ENCODE measurements around the gene ZNF597. TPM values are rescaled to one million over a fixed set of nuclear protein-coding genes. Genes with fewer than 3 reads are reported as not detected.

Gene ZNF597
- total RNA-seq, 4 donors from 2014 or later: 1.3 to 5.2 (median 2.7) TPM

DNA sequence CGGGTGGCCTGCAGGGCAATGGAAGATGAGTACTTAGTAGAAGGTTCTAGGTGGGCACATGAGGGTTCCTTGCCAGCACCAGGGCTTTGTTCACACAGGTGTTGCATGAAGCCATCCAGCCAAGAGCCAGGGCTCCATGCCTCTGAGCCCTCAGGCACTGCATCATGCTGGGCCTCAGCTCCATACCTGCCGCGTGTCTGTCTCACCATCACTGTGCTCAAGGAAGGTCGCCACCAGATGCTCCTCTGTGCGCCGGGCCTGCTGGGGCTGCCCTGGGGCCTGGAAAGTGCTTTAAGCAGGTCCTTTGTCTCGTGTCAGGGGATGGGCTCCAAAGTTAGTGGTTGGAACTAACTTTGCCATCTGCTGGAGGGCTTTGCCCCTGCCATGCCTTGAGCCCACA lies 26.4 kb upstream of the ZNF597 start:
- Histone ChIP-seq H3K4me3 (no peak overlapping the region), H3K4me1 (no peaks in the 10 kb centered on the region), H3K27me3 (no peaks in the 10 kb centered on the region), H3K27ac (no peak overlapping the region), H3K36me3 (no peaks in the 10 kb centered on the region), H3K9me3 (no peaks in the 10 kb centered on the region)
- TF ChIP-seq CTCF (IDR thresholded peaks at IDR 0.05) (no peak), POLR2A (IDR thresholded peaks at IDR 0.05) (no peak)
- no peak for DNase-seq
- intact Hi-C loops (cut with DNase I; ENCODE audit: low total_unique reads): no loop called here

DNA sequence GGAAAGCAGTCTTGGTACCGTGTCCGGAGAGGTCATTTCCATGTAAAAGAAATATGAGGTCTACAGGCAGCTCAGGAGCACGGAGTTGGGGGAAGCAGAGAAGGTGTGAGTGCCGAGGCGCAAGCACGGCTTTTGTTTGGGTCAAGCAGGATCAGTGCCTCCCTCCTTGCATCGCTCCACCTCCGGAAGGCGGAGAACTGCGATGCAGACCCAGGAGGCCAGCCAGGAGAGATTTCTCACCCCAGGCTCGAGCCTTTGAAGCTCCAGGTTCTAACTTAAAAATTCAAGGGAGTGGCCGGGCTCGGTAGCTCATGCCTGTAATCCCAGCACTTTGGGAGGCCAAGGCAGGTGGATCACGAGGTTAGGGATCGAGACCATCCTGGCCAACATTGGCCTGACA lies 25.2 kb upstream of the ZNF597 start:
- Histone ChIP-seq H3K27me3 (no peaks in the 10 kb centered on the region), H3K4me1 (no peaks in the 10 kb centered on the region)
- TF ChIP-seq POLR2A (IDR thresholded peaks at IDR 0.05) (no peak), CTCF (IDR thresholded peaks at IDR 0.05) (no peak)

DNA sequence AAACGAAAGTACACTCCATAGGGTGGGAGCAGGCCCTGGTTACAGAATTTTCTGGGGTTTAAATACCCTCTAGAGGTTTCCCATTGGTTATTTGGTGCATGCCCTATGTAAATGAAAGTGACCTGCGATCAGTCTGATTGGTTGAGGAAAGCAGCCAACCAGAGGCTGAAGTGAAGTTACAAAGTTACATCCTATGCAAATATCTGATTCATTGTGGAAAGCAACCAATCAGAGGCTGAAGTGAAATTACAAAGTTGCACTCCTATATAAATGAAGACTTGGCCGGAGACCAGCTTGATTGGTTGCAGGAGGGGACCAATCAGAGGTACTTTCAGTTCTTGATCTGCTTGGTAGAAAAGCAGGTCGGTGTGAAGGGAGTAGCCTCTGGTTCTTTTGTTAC lies 24.6 kb upstream of the ZNF597 start:
- Histone ChIP-seq H3K27me3 (no peaks in the 10 kb centered on the region), H3K9me3 (no peaks in the 10 kb centered on the region), H3K4me3 (no peak overlapping the region), H3K27ac (no peak overlapping the region), H3K4me1 (no peaks in the 10 kb centered on the region), H3K36me3 (no peaks in the 10 kb centered on the region)
- no peak for DNase-seq
- intact Hi-C loops (cut with DNase I; ENCODE audit: low total_unique reads): no loop called here
- TF ChIP-seq POLR2A (IDR thresholded peaks at IDR 0.05) (no peak), CTCF (IDR thresholded peaks at IDR 0.05) (no peak)

More for the DNA sequence above, 25.2 kb upstream of the ZNF597 start:
- H3K9me3 ChIP-seq: no peaks in the 10 kb centered on the region
- DNase-seq: no peak
- intact Hi-C loops (cut with DNase I; ENCODE audit: low total_unique reads): no loop called here
- no peak overlapping the region for H3K4me3 ChIP-seq
- no peaks in the 10 kb centered on the region for H3K36me3 ChIP-seq
- H3K27ac ChIP-seq: no peak overlapping the region

DNA sequence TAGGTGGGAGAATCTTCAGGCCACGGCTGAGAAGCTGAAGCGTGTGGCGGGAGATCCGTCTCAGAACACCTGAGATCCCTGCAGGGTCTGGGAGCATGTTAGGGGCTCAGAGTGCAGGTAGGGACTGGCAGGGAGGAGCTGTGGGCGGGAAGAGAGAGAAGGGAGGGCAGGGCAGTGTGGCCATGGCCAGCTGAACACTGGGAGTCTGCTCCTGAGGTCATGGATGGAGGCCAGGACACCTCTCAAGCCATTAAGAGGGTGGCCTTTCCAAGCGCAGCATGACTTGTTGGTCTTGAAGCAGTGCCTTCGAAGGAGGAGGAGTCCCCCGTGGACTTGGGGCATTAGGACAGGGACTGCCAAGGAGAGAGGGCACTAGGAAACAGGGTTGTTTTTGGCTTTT lies 23.9 kb upstream of the ZNF597 start:
- no peaks in the 10 kb centered on the region for H3K4me1 ChIP-seq
- no peaks in the 10 kb centered on the region for H3K9me3 ChIP-seq
- no peaks in the 10 kb centered on the region for H3K27me3 ChIP-seq
- H3K27ac ChIP-seq: no peak overlapping the region
- H3K4me3 ChIP-seq: no peak overlapping the region
- intact Hi-C loops (cut with DNase I; ENCODE audit: low total_unique reads): no loop called here
- H3K36me3 ChIP-seq: no peaks in the 10 kb centered on the region
- DNase-seq: no peak
- TF ChIP-seq POLR2A (IDR thresholded peaks at IDR 0.05): no peak
- no peak for TF ChIP-seq CTCF (IDR thresholded peaks at IDR 0.05)

- DNase-seq: no peak
- H3K27me3 ChIP-seq: no peaks in the 10 kb centered on the region
- TF ChIP-seq CTCF (IDR thresholded peaks at IDR 0.05) (no peak), POLR2A (IDR thresholded peaks at IDR 0.05) (no peak)
- intact Hi-C loops (cut with DNase I; ENCODE audit: low total_unique reads): no loop called here
- H3K4me3 ChIP-seq: no peak overlapping the region
- no peaks in the 10 kb centered on the region for H3K9me3 ChIP-seq
- H3K36me3 ChIP-seq: no peaks in the 10 kb centered on the region
- no peaks in the 10 kb centered on the region for H3K4me1 ChIP-seq
- no peak overlapping the region for H3K27ac ChIP-seq
These were observed 22.7 kb upstream of the ZNF597 start for GRCh38 chr16:3465911-3466584.
